ENCODE data around the gene SLC45A2. TPM values are rescaled to one million over a fixed set of nuclear protein-coding genes. Genes with fewer than 3 reads are reported as not detected.

SLC45A2 gene
- total RNA-seq, 2 experiments from 2014 or later = not detected

- POLR2A ChIA-PET = no interaction called here
- TF ChIP-seq CTCF (IDR thresholded peaks at IDR 0.05) = no peak
- Mint-ChIP-seq H3K4me1 (ENCODE audit: low read depth) (no peaks in the 10 kb centered on the region), H3K27ac (no peak overlapping the region), H3K9me3 (no peaks in the 10 kb centered on the region), H3K27me3 (peaks cover 31% of the 10 kb centered on the region), H3K4me3 (no peak overlapping the region), H3K36me3 (ENCODE audit: low read depth) (no peaks in the 10 kb centered on the region)
- DNase-seq (no peak), ATAC-seq (no peak)
- CTCF ChIA-PET = interaction anchor here (0.7 to 4.0 kb wide), 13 partner anchors 10 to 493 kb away, joined by 3 to 33 read pairs (median 5); partner anchors contain the start of gene TARS1
- intact Hi-C loops (cut with micrococcal nuclease) = loop anchor here (2.0 to 10.0 kb wide), 2 partner anchors 349 to 497 kb away; no protein-coding TSS in a partner anchor
Measured at GRCh38 chr5:33933723-33934169, 50.7 kb downstream of the SLC45A2 start.

DNA sequence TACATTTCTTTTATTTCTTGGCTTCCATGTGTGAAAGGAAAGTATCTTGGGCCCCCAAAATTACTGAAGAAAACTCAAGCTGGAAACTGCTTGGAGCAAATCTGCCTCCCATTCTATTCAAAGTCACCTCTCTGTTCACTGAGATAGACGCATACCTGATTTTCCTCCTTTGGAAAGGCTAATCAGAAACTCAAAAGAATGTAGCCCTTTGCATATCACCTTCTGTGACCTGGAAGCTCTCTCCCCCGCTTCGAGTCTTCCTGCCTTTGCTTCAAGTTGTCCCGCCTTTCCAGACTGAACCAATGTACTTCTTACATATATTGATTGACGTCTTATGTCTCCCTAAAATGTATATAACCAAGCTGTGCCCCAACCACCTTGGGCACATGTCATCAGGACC, 53.4 kb downstream of the SLC45A2 start:
- no peak overlapping the region for H3K27ac Mint-ChIP-seq
- no peaks in the 10 kb centered on the region for H3K4me1 Mint-ChIP-seq (ENCODE audit: low read depth)
- ATAC-seq (no peak), DNase-seq (no peak)
- CTCF ChIA-PET = interaction anchor here (0.9 to 1.7 kb wide), 4 partner anchors 8 to 342 kb away, joined by 3 to 6 read pairs (median 4); no protein-coding TSS in a partner anchor
- POLR2A ChIA-PET = no interaction called here
- no peaks in the 10 kb centered on the region for H3K9me3 Mint-ChIP-seq
- intact Hi-C loops (cut with micrococcal nuclease) = loop anchor here (10.0 kb wide), 1 partner anchor 346 kb away; no protein-coding TSS in a partner anchor
- no peak overlapping the region for H3K4me3 Mint-ChIP-seq
- H3K27me3 Mint-ChIP-seq = peaks cover 12% of the 10 kb centered on the region
- H3K36me3 Mint-ChIP-seq (ENCODE audit: low read depth) = no peaks in the 10 kb centered on the region
- no peak for TF ChIP-seq CTCF (IDR thresholded peaks at IDR 0.05)

GRCh38 chr5:33929925-33930690, 54.4 kb downstream of the SLC45A2 start:
- TF ChIP-seq CTCF (IDR thresholded peaks at IDR 0.05) = no peak
- intact Hi-C loops (cut with micrococcal nuclease) = loop anchor here (10.0 kb wide), 1 partner anchor 345 kb away; no protein-coding TSS in a partner anchor
- CTCF ChIA-PET = no interaction called here
- no peak overlapping the region for H3K27ac Mint-ChIP-seq
- H3K27me3 Mint-ChIP-seq = peaks cover 4% of the 10 kb centered on the region
- ATAC-seq (peak; percentile 51), DNase-seq (no peak)
- H3K4me3 Mint-ChIP-seq = no peak overlapping the region
- no peaks in the 10 kb centered on the region for H3K9me3 Mint-ChIP-seq
- no peaks in the 10 kb centered on the region for H3K4me1 Mint-ChIP-seq (ENCODE audit: low read depth)
- POLR2A ChIA-PET = no interaction called here
- H3K36me3 Mint-ChIP-seq (ENCODE audit: low read depth) = no peaks in the 10 kb centered on the region

GRCh38 chr5:33928283-33928682, 56.2 kb downstream of the SLC45A2 start:
- CTCF ChIA-PET = no interaction called here
- no peaks in the 10 kb centered on the region for H3K9me3 Mint-ChIP-seq
- DNase-seq = no peak
- no peak for TF ChIP-seq CTCF (IDR thresholded peaks at IDR 0.05)
- intact Hi-C loops (cut with micrococcal nuclease) = no loop called here
- peaks cover 4% of the 10 kb centered on the region for H3K27me3 Mint-ChIP-seq
- no peak for ATAC-seq
- no peaks in the 10 kb centered on the region for H3K4me1 Mint-ChIP-seq (ENCODE audit: low read depth)
- POLR2A ChIA-PET = no interaction called here
- H3K36me3 Mint-ChIP-seq (ENCODE audit: low read depth) = no peaks in the 10 kb centered on the region
- no peak overlapping the region for H3K4me3 Mint-ChIP-seq
- H3K27ac Mint-ChIP-seq = no peak overlapping the region

DNA sequence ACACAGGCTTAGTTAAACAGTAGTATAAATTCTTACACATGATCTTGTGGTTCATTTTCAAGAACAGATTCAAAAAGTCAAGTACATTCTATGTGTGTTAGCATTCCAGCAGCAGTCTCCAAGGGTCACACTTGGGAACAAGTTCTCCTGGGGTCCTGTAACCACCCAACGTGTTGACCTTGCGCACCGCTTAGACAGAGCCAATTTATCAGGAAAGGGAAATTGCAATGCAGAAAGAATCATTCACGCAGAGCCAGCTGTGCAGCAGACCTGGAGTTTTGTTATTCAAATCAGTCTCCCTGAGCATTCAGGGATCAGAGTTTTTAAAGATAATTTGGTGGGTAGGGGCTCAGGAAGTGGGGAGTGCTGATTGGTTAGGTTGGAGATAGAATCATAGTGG, 56.8 kb downstream of the SLC45A2 start:
- TF ChIP-seq CTCF (IDR thresholded peaks at IDR 0.05) = no peak
- Mint-ChIP-seq H3K9me3 (no peaks in the 10 kb centered on the region), H3K27ac (no peak overlapping the region), H3K4me1 (ENCODE audit: low read depth) (no peaks in the 10 kb centered on the region), H3K4me3 (no peak overlapping the region), H3K36me3 (ENCODE audit: low read depth) (no peaks in the 10 kb centered on the region), H3K27me3 (peaks cover 4% of the 10 kb centered on the region)
- ChIA-PET CTCF (no interaction called here), POLR2A (no interaction called here)
- intact Hi-C loops (cut with micrococcal nuclease) = no loop called here
- no peak for DNase-seq
- ATAC-seq = no peak
